GM10248 (cell line): ENCODE data around the gene GABRG3.

Experiments
- CTCF ChIA-PET: fragments of 300-600 bp; sonication (Branson Sonifier 250); formaldehyde crosslinking; extraction: SDS; loops from one replicate; lab custom pipeline; 2021; ENCODE audit warnings: antibody characterized with exemption; lab: Yijun Ruan, JAX
- POLR2A ChIA-PET: fragments of 350-650 bp; sonication (Branson Sonifier 250); formaldehyde crosslinking; extraction: SDS; loops from one replicate; lab custom pipeline; 2020; ENCODE audit warnings: antibody characterized with exemption; lab: Yijun Ruan, JAX
- DNase-seq: peaks from one replicate; pipeline ENCODE4 v3.0.0; 2012; ENCODE audit errors: extremely low spot score
- TF ChIP-seq, protein P1 (sequence below): IDR thresholded peaks from 2 replicates; pipeline ENCODE4 v1.5.1; 2012; ENCODE audit warnings: mild to moderate bottlenecking, low read depth; ENCODE audit errors: extremely low read depth, missing control alignments, control extremely low read depth

Gene GABRG3

DNA sequence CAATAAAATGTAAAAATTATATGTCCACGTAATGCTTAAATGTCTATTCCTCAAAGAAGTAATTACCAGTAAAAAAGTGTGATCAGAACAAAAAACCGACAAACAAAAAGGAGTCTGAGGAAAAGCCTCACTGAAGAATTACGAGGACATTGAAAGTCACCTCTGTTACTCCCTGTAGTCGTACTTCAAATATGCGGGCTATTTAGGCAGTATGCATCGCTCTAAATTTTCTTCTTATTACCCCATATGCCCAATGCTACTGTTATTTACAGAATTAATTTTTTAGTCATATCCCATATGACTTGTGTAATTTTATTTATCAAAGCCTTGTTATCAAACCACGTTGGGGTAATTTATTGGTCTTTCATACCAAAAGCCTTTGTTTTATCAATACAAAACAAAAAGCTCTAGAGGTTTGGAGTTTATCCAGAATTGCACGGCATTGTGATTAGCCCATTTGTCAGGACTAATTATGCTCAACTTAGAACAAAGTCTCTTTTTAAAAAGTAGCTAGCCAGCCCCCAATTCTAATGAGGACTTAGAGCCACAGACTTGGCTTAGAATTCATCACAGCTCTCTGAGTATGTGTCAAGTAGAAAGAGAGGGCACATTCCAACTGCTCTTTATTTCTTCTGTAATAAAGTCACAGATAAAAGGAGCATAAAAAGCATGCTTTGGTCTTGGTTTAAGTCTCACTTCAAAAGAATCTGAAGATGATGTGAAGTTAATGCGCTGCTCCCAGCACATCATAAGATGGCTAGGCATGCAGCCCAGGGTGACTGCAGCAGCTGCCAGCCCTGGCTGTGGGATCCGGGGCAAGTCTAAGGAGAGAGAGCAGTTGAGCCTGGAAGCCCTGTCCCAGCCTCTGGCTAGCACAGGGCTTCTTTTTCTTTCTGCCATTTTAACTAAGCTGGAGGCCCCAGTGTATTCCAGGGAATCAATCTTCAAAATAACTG, 521.0 kb downstream of the GABRG3 start:
- ChIA-PET CTCF (no interaction called here), POLR2A (no interaction called here)
- no peak for DNase-seq
- TF ChIP-seq, protein P1, sequence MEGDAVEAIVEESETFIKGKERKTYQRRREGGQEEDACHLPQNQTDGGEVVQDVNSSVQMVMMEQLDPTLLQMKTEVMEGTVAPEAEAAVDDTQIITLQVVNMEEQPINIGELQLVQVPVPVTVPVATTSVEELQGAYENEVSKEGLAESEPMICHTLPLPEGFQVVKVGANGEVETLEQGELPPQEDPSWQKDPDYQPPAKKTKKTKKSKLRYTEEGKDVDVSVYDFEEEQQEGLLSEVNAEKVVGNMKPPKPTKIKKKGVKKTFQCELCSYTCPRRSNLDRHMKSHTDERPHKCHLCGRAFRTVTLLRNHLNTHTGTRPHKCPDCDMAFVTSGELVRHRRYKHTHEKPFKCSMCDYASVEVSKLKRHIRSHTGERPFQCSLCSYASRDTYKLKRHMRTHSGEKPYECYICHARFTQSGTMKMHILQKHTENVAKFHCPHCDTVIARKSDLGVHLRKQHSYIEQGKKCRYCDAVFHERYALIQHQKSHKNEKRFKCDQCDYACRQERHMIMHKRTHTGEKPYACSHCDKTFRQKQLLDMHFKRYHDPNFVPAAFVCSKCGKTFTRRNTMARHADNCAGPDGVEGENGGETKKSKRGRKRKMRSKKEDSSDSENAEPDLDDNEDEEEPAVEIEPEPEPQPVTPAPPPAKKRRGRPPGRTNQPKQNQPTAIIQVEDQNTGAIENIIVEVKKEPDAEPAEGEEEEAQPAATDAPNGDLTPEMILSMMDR = no peak

DNA sequence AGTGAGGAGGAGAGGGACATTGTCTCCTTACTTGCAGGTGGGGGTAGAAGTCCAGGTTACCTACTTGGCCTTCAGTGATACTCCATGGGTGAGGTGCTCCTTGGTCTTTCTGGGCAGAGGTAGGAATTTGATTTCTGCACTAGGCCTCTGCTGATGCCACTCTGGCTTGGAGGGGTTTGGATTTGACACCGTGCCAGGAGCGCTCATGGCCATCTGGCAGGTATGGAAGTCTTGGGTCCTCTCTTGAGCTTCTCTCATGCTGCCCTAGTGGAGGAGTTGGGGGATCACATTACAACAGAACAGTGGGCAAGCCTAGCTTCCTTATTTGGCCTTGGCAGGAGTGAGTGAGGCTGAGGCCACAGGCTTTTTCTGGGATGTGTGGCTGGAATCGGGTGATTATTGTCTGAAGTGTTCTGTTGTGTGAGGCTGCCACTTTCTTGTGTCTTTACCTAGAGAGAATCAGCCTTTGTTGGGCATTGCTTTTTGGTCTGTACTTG, 525.0 kb downstream of the GABRG3 start:
- CTCF ChIA-PET = no interaction called here
- POLR2A ChIA-PET = no interaction called here
- TF ChIP-seq, protein P1 = no peak
- no peak for DNase-seq

DNA sequence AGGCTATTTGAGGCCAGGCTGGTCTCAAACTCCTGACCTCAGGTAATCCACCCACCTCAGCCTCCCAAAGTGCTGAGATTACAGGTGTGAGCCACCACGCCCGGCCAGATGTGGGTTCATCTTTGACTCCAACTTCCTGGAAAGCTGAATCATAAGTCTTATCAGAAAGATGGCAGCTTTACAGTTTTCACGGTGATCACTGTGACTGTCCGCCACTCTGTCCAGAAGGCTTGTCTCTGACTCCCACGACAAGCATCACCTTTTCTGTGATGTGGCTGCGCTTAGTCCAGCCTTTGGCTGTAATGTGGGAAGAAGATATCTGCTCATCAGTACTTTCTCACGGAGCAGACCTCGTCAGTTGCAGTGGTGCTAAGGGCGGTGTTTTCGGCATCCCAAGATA, 527.7 kb downstream of the GABRG3 start:
- POLR2A ChIA-PET = no interaction called here
- TF ChIP-seq, protein P1 = no peak
- DNase-seq = no peak
- CTCF ChIA-PET = no interaction called here

DNA sequence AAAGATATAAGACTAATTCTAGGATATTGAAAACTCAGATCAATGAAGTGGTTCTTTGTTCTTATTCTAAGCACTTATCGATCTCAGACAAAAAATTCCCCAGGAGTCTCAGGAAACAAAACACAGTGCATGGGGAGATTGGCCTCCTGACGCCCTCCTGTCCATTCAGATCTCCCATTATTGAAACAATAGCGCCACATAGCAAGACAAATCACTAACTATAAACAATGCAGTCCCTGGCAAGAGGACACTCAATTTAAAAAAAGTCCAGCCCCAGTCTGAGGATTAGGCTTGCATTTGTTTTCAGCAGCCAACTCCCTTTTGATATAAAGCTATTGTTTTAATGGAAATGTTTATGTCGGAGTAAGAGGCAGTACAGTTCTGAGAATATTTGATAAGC, 528.2 kb downstream of the GABRG3 start:
- TF ChIP-seq, protein P1 = no peak
- ChIA-PET POLR2A (no interaction called here), CTCF (no interaction called here)
- no peak for DNase-seq

DNA sequence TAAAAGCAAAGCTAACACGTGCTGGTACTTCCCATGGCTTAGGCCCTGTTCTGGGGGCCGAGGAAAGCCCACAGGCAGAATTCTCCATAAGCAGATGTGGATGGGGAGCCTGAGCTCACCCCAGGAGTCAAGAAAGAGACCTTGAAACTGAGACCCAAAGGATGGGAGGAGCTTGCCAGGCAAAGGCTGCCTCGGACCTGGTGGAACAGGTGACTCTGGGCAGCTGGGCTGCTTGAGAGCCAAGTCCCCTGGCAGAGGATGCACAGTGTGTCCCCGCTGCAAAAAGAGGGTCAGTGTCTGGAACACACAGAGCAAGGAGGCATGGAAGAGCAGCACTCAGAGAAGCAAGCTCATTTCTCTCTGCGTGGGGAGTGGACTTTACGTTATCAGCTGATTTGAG, 528.7 kb downstream of the GABRG3 start:
- no peak for DNase-seq
- CTCF ChIA-PET = no interaction called here
- POLR2A ChIA-PET = no interaction called here
- TF ChIP-seq, protein P1 = no peak

DNA sequence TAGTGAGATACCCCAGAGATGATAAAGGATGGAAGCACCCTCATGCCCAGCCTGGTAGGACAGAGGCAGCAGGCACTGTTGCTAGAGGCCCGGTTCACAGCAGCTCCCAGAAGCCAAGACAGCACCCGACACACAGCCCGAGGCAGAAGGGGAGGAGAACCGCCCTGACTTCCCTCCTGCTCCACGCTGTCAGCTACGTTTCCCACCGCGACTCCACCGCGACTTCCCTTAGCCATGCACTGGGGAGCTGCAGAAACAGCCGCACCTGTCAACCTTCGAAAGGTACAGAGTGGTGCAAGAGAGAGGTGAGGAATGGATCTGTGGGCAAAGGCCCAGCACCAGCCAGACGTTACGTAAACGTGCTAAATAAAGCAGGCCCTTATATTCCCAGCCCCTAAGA, 529.2 kb downstream of the GABRG3 start:
- ChIA-PET POLR2A (no interaction called here), CTCF (no interaction called here)
- DNase-seq = no peak
- TF ChIP-seq, protein P1 = no peak
